ENCODE measurements around the gene VPS26B.

GRCh38 chr11:134243913-134244312 lies 19.4 kb downstream of the VPS26B start:
- TF ChIP-seq CTCF (conservative IDR thresholded peaks at IDR 0.05) (no peak), ZFX (IDR thresholded peaks at IDR 0.05) (no peak)
